Spinal cord (tissue), 10 donors: ENCODE results near the gene SH2B3. TPM values are rescaled to one million over a fixed set of nuclear protein-coding genes. Genes with fewer than 3 reads are reported as not detected.

Experiments used
- DNase-seq, 6 donors: peaks; one replicate each; pipeline versions ENCODE4 v3.0.0 to v3.0.0-alpha.2; 2013 to 2015; ENCODE audit warnings: low spot score in 6 of 6, low read depth in 4 of 6
- H3K27ac ChIP-seq: one replicate; pipeline ENCODE4 v1.5.1; 2013; ENCODE audit warnings: low read depth, low read length, control low read depth
- H3K27me3 ChIP-seq: one replicate; pipeline ENCODE4 v1.6.1; 2013; ENCODE audit warnings: low read length; ENCODE audit not compliant: control insufficient read depth, insufficient read depth
- H3K36me3 ChIP-seq: one replicate; pipeline ENCODE4 v1.6.1; 2013; ENCODE audit warnings: low read length; ENCODE audit not compliant: control insufficient read depth, insufficient read depth
- H3K4me1 ChIP-seq: one replicate; pipeline ENCODE4 v1.6.1; 2013; ENCODE audit warnings: low read length; ENCODE audit not compliant: control insufficient read depth, insufficient read depth
- H3K4me3 ChIP-seq: one replicate; pipeline ENCODE4 v1.5.1; 2013; ENCODE audit warnings: low read depth, low read length, control low read depth
- H3K9me3 ChIP-seq: one replicate; pipeline ENCODE4 v1.6.1; 2013; ENCODE audit warnings: low read length; ENCODE audit not compliant: control insufficient read depth, insufficient read depth
- WGBS: methylation state at CpG from one replicate; pipeline ENCODE4 v1.1.5; 2013; ENCODE audit warnings: missing lambda C conversion rate; ENCODE audit not compliant: insufficient coverage; 5-methylcytosine and 5-hydroxymethylcytosine counted together
- polyA plus RNA-seq, 2 donors: library from polyadenylated mRNA; unstranded; fragments of 120-200 nt; gene quantifications; one replicate each; pipeline ENCODE4 v1.2.1, GENCODE V29; 2013; ENCODE audit not compliant: insufficient read length in 2 of 2
- total RNA-seq, 2 donors: library from RNA; depleted of rRNA in 1 of 2; stranded (reverse); fragments of 120-200 nt in 1 of 2; fragments of >200 nt in 1 of 2; gene quantifications; one replicate each; pipeline versions ENCODE4 v1.2.3 to v1.2.4, GENCODE V29; 2013 to 2014
- donor health status: healthy.

Gene SH2B3
- total and polyA plus RNA-seq, 4 donors, result 8.0 to 13.7 (median 11.3) TPM

DNA sequence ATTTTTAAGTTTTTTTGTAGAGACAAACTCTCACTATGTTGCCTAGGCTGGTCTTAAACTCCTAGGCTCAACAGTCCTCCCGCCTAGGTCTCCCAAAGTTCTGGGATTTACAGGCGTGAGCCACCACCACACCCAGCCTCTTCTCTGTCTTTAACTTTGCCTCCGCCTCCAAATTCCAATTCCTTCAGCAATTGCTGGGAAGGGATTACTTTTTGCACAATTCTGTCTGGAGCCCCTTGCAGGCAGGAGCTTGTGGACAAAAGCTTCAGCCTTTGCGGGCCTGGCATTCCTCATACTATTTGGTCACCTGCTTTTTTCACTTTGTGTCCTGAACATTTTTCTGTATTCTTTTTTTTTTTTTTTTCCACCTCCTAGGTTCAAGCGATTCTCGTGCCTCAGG lies 26.0 kb downstream of the SH2B3 start:
- H3K27me3 ChIP-seq, result no peaks in the 10 kb centered on the region
- H3K9me3 ChIP-seq, result no peaks in the 10 kb centered on the region
- peaks cover 16% of the 10 kb centered on the region for H3K36me3 ChIP-seq
- H3K4me1 ChIP-seq, result peaks cover 53% of the 10 kb centered on the region
- no peak for DNase-seq
- no peak overlapping the region for H3K27ac ChIP-seq
- no peak overlapping the region for H3K4me3 ChIP-seq
- WGBS, result 80% methylated on average over 4 of the region's 6 CpGs

DNA sequence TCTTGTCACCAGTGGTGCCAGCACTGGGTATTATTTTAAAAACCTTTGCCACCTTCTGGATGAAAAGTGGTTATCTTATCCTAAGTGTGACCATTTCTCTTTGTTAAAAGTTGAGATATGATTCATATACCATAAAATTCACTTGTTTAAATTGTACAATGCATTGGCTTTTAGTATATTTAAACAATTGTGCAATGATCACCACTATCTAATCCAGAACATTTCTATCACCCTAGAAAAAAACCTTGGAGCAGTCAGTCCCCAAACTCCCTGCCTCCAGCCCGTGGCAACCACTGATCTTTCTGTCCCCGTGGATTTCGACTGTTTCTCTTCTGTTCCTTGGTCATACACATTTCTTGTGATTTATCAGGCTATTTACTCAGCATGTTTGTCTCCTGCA lies 28.3 kb downstream of the SH2B3 start:
- peak in 1 of 6 donors; percentile 82 for DNase-seq
- Histone ChIP-seq H3K36me3 (peaks cover 24% of the 10 kb centered on the region), H3K4me1 (peaks cover 63% of the 10 kb centered on the region), H3K27ac (no peak overlapping the region), H3K4me3 (no peak overlapping the region), H3K27me3 (no peaks in the 10 kb centered on the region), H3K9me3 (no peaks in the 10 kb centered on the region)
- 61% methylated on average over 3 of the region's 3 CpGs for WGBS

DNA sequence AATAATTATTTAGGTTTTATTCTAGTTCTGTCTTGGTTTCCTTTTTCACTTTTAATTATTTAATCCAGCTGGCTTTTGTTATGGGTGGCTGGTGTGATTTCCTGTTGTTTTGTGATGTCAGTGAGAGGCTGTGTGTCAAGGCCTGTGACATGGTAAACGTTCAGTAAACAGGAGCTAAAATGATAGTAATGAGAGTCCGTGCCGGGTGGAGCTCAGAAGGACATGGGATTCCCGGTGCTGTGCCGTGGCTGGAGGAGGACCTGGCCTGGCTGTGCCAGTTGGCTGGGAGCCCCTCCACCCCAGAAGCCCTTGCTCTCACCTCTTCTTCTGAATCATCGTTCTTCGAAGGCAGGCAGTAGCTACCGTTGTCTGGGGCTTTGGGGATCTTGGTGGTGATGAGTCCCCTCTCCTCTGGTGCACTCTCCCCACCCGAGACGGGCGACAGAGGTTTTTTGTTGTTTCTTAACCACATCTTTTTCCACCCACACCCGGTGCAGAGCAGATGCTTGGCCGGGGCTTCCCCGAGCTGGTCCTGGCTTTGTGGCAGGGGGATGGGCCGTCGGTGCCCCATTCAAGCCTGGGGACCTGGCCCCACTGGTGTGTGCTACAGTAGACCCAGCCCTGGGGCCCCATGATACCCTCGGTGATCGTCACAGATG lies 29.1 kb downstream of the SH2B3 start:
- Histone ChIP-seq H3K4me1 (peaks cover 60% of the 10 kb centered on the region), H3K36me3 (peaks cover 28% of the 10 kb centered on the region), H3K27ac (no peak overlapping the region), H3K27me3 (no peaks in the 10 kb centered on the region), H3K4me3 (no peak overlapping the region), H3K9me3 (no peaks in the 10 kb centered on the region)
- 35% methylated on average over 10 of the region's 18 CpGs for WGBS
- peak in 1 of 6 donors; percentile 46 for DNase-seq

DNA sequence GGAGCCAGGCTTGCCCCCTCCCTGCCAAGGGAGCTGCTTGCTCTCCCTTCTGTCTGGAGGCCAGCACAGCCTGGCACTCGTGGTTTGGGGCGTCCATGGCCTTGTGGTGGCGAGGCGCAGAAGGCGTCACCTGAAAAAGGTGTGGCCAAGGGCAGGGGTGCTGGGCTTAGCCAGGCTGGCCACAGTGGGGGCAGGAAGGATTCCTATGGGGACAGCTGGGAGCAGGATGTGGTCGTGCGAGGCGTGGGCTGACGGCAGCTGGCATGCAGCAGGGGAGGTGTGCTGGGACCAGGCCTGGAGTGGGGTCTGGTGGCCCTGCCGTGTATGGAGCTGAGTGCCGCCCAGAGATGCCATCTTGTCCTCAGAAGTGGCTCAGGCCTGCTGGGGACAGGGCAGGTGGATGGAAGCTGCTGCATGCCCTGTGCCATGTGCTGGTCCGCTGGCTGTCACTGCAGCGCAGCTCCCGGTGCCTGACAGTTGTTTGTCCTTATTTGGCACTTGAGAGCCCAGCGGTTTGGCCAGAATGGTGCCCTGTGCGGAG lies 30.0 kb downstream of the SH2B3 start:
- 86% methylated on average over 15 of the region's 16 CpGs for WGBS
- peaks cover 30% of the 10 kb centered on the region for H3K36me3 ChIP-seq
- H3K9me3 ChIP-seq, result no peaks in the 10 kb centered on the region
- DNase-seq, result no peak
- H3K27me3 ChIP-seq, result no peaks in the 10 kb centered on the region
- no peak overlapping the region for H3K27ac ChIP-seq
- no peak overlapping the region for H3K4me3 ChIP-seq
- peaks cover 53% of the 10 kb centered on the region for H3K4me1 ChIP-seq

- Histone ChIP-seq H3K4me3 (no peak overlapping the region), H3K36me3 (peaks cover 35% of the 10 kb centered on the region), H3K27ac (peak overlapping the region; percentile 11), H3K4me1 (peaks cover 49% of the 10 kb centered on the region), H3K9me3 (no peaks in the 10 kb centered on the region), H3K27me3 (no peaks in the 10 kb centered on the region)
- DNase-seq, result no peak
- 100% methylated on average over 1 of the region's 7 CpGs for WGBS
These were observed 30.5 kb downstream of the SH2B3 start for GRCh38 chr12:111436266-111436665.

DNA sequence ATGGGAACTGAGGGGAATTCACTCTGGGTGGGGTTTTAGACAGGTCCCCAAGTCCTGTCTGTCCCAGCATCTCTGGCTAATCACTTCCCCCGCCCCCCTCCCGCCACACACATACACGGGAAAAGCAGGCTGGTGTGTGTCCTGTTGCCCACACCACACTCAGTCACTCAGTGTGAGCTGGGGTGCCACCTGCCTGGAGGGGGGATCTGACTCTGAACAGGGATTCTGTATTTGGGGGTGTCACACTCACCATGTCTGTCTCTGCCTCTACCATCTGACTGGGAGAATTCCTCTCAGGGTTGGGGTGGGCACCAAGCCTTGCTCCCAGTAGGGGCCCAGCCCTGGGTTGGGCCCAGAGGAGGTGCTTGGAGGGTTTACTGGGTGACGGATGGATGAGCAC lies 31.1 kb downstream of the SH2B3 start:
- H3K27ac ChIP-seq, result no peak overlapping the region
- H3K4me1 ChIP-seq, result peaks cover 49% of the 10 kb centered on the region
- H3K4me3 ChIP-seq, result no peak overlapping the region
- peaks cover 37% of the 10 kb centered on the region for H3K36me3 ChIP-seq
- DNase-seq, result no peak
- no peaks in the 10 kb centered on the region for H3K9me3 ChIP-seq
- no peaks in the 10 kb centered on the region for H3K27me3 ChIP-seq
- 86% methylated on average over 1 of the region's 4 CpGs for WGBS

DNA sequence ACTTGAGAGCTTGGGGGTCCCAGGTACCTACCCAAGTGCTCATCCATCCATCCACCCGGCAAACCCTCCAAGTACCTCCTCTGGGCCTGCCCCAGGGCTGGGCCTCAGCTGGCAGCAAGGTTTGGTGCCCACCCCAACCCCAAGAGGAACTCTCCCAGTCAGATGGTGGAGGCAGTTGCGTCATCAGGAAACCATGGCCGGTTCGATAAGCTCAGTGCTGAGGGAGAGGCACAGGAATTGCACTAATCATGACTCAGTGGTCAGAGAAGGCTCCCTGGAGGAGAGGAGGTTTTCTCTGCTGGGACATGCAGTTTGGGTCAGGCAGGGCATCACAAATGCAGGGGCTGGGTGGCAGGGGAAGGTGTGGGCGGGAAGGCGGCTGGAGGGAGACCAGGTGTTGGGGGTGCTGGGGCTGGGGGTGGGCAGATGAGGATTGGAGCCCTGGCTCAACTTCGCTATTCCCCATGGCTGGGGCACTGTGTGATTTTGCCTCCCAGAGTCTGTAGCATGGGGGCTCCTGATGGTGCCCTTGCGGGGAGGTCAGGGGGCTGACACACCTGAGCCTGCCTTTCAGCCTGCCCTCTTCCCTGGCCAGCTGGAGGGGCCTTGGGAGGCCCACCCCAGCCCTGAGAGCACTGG lies 32.2 kb downstream of the SH2B3 start:
- Histone ChIP-seq H3K4me1 (peaks cover 49% of the 10 kb centered on the region), H3K4me3 (no peak overlapping the region), H3K27me3 (no peaks in the 10 kb centered on the region), H3K27ac (no peak overlapping the region), H3K36me3 (peaks cover 48% of the 10 kb centered on the region), H3K9me3 (no peaks in the 10 kb centered on the region)
- DNase-seq, result no peak
- WGBS, result 82% methylated on average over 8 of the region's 8 CpGs

- Histone ChIP-seq H3K27me3 (no peaks in the 10 kb centered on the region), H3K36me3 (peaks cover 51% of the 10 kb centered on the region), H3K4me1 (peaks cover 49% of the 10 kb centered on the region), H3K27ac (no peak overlapping the region), H3K9me3 (no peaks in the 10 kb centered on the region), H3K4me3 (no peak overlapping the region)
- peak in 1 of 6 donors; percentile 70 for DNase-seq
- WGBS, result 30% methylated on average over 8 of the region's 9 CpGs
These were observed 32.8 kb downstream of the SH2B3 start for GRCh38 chr12:111438481-111438880.

DNA sequence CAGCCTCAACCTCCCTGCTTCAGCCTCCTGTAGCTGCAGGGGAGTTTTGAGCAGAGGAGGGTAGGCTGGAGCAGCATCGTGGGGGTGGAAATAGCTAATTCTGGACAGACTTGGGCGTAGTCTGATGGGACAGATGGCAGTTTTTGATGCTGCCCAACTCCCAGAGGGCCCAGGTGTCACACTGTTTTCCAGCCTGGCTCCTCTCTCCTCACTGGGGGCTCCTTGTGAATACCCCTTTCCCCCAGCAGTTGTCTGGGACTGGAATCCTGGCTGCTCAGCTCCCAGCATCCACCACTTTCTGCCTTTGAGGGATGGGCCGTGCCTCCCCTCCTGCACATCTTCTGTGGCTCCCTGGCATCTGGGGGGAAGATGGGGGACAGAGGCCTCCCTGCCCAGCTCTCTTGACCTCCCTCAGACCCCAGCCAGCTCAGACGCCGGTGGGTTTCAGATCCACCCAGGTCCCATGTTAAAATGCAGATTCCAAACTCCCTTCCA lies 34.0 kb downstream of the SH2B3 start:
- Histone ChIP-seq H3K4me3 (no peak overlapping the region), H3K4me1 (peaks cover 51% of the 10 kb centered on the region), H3K36me3 (peaks cover 59% of the 10 kb centered on the region), H3K27me3 (no peaks in the 10 kb centered on the region), H3K27ac (no peak overlapping the region), H3K9me3 (no peaks in the 10 kb centered on the region)
- DNase-seq, result no peak
- WGBS, result 86% methylated on average over 4 of the region's 5 CpGs

- H3K27ac ChIP-seq, result no peak overlapping the region
- H3K4me3 ChIP-seq, result no peak overlapping the region
- no peaks in the 10 kb centered on the region for H3K27me3 ChIP-seq
- peaks cover 63% of the 10 kb centered on the region for H3K36me3 ChIP-seq
- H3K9me3 ChIP-seq, result no peaks in the 10 kb centered on the region
- WGBS, result 85% methylated on average over 8 of the region's 8 CpGs
- DNase-seq, result no peak
- H3K4me1 ChIP-seq, result peaks cover 51% of the 10 kb centered on the region
These were observed 34.4 kb downstream of the SH2B3 start for GRCh38 chr12:111440152-111440551.
